ENCODE measurements around the gene GALM.
"Not testable (repeated sequence)": the region's sequence is repeated elsewhere in the genome, so short reads cannot be mapped to it uniquely, and the experiment has no call there.

The GALM gene

GRCh38 chr2:38676681-38677080 lies 10.8 kb downstream of the GALM start:
- in situ Hi-C loops (cut with HindIII; ENCODE audit: low sequenced_read_pairs): no loop called here

GRCh38 chr2:38680868-38681267 lies 15.0 kb downstream of the GALM start:
- in situ Hi-C loops (cut with HindIII; ENCODE audit: low sequenced_read_pairs): not testable (repeated sequence)

- in situ Hi-C loops (cut with HindIII; ENCODE audit: low sequenced_read_pairs): no loop called here
Observed at GRCh38 chr2:38682008-38682575, 16.2 kb downstream of the GALM start.

GRCh38 chr2:38682620-38683019 lies 16.7 kb downstream of the GALM start:
- in situ Hi-C loops (cut with HindIII; ENCODE audit: low sequenced_read_pairs): not testable (repeated sequence)

- in situ Hi-C loops (cut with HindIII; ENCODE audit: low sequenced_read_pairs): no loop called here
Observed at GRCh38 chr2:38683766-38684165, 17.9 kb downstream of the GALM start.

- in situ Hi-C loops (cut with HindIII; ENCODE audit: low sequenced_read_pairs): no loop called here
Observed at GRCh38 chr2:38685116-38685735, 19.3 kb downstream of the GALM start.

GRCh38 chr2:38690499-38691420 lies 24.8 kb downstream of the GALM start:
- in situ Hi-C loops (cut with HindIII; ENCODE audit: low sequenced_read_pairs): no loop called here

- in situ Hi-C loops (cut with HindIII; ENCODE audit: low sequenced_read_pairs): no loop called here
Observed at GRCh38 chr2:38691994-38692393, 26.1 kb downstream of the GALM start.

GRCh38 chr2:38692636-38693318 lies 26.9 kb downstream of the GALM start:
- in situ Hi-C loops (cut with HindIII; ENCODE audit: low sequenced_read_pairs): no loop called here

- in situ Hi-C loops (cut with HindIII; ENCODE audit: low sequenced_read_pairs): no loop called here
Observed at GRCh38 chr2:38697116-38697840, 31.4 kb downstream of the GALM start.

GRCh38 chr2:38698467-38699003 lies 32.6 kb downstream of the GALM start:
- in situ Hi-C loops (cut with HindIII; ENCODE audit: low sequenced_read_pairs): no loop called here

- in situ Hi-C loops (cut with HindIII; ENCODE audit: low sequenced_read_pairs): no loop called here
Observed at GRCh38 chr2:38700113-38700785, 34.3 kb downstream of the GALM start.

GRCh38 chr2:38700881-38701458 lies 35.1 kb downstream of the GALM start:
- in situ Hi-C loops (cut with HindIII; ENCODE audit: low sequenced_read_pairs): no loop called here

- in situ Hi-C loops (cut with HindIII; ENCODE audit: low sequenced_read_pairs): no loop called here
Observed at GRCh38 chr2:38701542-38701941, 35.6 kb downstream of the GALM start.

GRCh38 chr2:38702413-38702812 lies 36.5 kb downstream of the GALM start:
- in situ Hi-C loops (cut with HindIII; ENCODE audit: low sequenced_read_pairs): no loop called here

GRCh38 chr2:38703336-38703735 lies 37.4 kb downstream of the GALM start:
- in situ Hi-C loops (cut with HindIII; ENCODE audit: low sequenced_read_pairs): not testable (repeated sequence)

- in situ Hi-C loops (cut with HindIII; ENCODE audit: low sequenced_read_pairs): no loop called here
Observed at GRCh38 chr2:38704664-38705063, 38.8 kb downstream of the GALM start.

- in situ Hi-C loops (cut with HindIII; ENCODE audit: low sequenced_read_pairs): no loop called here
Observed at GRCh38 chr2:38706846-38707345, 41.0 kb downstream of the GALM start.

GRCh38 chr2:38708491-38708890 lies 42.6 kb downstream of the GALM start:
- in situ Hi-C loops (cut with HindIII; ENCODE audit: low sequenced_read_pairs): not testable (repeated sequence)
